NCI-H82 treated with DMSO at 0.1 percent for 48 hours (cell line): ENCODE measurements around the gene IGLL5.

Experiments
- DNase-seq: peaks from one replicate; lab custom pipeline; 2025; ENCODE audit not compliant: unreplicated experiment; lab: John Stamatoyannopoulos, UW

Gene IGLL5

DNA sequence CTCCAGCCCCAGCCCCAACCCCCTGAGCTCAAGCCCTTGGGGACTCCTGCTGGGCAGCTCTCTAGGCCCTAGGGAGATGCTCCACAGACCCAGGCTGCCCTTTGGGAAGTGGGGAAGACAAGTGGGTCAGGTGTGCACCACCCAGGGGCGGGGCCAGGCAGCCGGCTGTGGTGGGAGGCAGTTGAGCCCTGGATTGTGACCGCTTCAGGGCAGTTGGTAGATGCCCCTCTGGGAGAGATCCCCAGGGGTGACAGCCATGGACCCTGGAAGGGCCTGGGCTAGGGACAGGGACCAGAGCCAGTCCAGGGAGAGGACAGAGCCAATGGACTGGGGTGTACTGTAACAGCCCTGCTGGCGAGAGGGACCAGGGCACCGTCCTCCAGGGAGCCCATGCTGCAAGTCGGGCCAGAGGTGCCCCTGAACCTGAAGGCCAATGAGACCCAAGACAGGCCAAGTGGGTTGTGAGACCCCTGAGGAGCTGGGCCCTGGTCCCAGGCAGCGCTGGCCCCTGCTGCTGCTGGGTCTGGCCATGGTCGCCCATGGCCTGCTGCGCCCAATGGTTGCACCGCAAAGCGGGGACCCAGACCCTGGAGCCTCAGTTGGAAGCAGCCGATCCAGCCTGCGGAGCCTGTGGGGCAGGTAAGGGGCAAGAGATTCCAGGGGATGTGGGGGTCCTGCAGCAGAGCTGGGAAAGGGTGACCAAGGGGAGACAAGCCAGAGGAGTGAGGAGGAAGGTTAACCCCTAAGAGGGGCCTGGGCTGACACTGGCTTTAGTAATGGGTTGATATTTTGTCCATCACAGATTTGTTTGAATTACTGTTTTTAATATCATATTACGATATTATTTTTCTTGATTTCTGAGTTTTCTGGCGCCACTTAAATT is at the start of gene IGLL5:
Gene IGLL5, plus strand, starts transcription at position 196 of the 883 bp plus-strand sequence. Its CDS starts 238 bp downstream, at position 434.
- no peak for DNase-seq

DNA sequence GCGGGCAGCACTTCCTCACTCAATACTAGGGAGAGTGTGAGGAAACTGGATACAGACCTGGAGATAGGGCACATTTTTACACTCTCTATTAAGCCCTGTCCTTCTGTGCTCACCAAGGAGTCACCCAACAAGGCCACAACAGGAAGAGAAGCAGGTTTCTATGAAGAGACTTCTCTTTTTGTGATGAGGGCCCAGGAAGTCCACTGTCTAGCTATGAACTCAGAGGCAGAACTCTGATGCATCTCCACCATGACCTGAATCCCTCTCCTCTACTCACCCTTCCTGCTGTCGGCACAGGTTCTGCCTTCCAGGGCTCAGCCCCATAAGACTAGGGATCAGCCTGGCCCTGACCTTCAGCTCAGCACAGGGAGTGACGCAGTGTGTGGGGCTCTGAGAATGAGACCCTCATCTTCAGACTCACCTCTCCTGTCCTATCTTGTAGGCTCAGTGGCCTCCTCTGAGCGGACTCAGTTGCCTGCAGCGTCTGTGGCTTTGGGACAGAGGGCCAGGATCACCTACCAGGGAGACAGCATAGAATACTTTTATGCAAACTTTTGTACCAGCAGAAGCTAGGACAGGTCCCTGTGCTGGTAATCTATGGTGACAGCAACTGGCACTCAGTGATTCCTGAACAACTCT is 49.3 kb upstream of the IGLL5 start:
- no peak for DNase-seq

DNA sequence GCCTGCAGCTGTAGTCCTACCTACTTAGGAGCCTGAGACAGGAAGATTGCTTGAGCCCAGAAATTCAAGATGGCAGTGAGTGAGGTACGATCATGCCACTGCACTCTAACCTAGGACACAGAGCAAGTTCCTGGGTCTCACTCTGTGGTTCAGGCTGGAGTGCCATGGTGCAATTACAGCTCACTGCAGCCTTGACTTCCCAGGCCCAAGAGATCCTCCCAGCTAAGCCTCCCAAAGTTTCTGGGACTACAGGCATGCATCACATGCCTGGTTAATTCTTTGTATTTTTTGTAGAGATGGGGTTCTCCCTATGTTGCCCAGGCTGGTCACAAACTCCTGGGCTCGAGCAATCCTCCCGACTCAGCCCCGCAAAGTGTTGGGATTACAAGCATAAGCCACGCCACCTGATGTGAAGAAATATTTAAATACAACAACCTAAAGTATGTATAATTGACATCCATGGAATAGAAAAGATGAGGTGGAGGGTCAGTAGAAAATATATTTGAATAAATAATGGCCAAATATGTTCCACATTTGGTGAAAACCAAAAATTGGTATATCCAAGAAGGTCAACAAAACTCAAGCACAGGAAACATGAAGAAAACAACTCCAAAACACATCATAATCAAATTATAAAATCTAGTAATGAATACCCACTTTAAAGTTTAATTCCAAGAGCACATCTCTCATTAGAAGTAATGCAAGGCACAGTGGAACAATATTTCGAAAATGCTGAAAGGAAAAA is 47.9 kb upstream of the IGLL5 start:
- DNase-seq, result no peak

DNA sequence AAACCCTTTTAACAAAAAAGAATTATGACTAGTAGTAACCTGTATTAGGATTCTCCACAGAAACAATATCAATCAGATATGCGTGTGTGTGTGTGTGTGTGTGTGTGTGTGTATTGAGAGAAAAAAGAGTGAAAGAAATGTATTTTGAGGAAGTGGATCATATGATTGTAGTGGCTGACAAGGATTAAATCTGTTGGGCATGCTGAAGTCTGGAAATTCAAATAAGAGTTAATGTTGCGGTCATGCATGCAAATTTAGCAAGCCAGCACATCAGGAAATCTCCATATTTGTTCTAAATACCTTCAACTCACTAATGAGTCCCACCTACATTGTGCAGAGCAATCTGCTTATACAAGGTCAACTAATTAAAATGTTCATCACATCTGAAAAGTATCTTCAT is 46.8 kb upstream of the IGLL5 start:
- no peak for DNase-seq

DNA sequence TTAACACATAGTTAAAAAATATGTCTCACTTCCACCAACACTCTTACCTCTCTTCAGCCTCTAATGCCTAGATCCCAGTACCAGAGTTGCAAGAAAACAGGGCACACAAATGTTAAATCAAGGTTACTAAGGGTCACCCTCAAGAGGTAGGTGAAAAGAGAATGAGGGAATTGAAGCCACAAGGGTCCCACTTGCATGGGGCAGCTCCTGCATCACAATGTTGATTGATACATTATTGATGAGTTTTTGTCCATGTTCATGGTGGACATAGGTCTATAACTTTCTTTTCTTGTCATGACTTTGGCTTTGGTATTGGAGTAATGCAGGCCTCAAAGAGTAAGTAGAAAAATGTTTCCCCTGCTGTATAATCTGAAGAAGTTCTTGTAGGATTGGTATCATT is 46.0 kb upstream of the IGLL5 start:
- DNase-seq, result no peak

DNA sequence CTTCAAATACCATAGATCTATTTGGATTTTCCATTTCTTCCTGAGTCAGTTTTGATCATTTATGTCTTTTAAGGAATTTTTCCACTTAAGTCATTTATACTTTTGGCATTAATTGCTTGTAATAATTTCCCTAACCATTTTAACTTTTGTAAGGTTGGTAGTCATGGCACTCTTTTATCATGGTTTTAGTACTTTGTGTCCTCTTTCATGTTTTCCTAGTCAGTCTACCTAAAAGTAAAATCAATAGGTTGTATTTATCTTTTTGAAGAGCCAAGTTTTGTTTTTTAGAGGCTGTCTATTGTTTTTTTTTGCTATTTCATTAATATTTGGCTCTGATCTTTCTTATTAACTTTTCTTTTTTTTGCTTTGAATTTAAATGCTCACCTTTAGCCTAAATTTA is 45.5 kb upstream of the IGLL5 start:
- DNase-seq, result no peak

DNA sequence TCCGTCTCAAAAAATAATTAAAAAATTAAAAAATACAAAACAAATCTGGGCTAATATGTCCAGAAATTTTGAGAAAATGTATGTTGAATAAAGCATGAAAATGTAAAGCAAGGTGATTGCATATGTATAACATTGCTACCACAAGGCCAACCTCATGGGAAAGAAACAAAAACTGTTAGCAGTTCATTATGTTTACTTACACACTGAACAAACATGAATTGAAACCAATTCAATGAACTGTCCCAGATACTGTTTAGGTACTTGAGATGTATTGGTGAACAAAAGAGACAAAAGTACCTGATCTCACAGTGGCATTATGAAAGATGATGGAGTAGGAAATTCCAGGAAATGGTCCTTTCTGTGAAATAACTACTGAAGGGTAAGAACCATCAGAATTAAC is 43.8 kb upstream of the IGLL5 start:
- DNase-seq, result no peak

DNA sequence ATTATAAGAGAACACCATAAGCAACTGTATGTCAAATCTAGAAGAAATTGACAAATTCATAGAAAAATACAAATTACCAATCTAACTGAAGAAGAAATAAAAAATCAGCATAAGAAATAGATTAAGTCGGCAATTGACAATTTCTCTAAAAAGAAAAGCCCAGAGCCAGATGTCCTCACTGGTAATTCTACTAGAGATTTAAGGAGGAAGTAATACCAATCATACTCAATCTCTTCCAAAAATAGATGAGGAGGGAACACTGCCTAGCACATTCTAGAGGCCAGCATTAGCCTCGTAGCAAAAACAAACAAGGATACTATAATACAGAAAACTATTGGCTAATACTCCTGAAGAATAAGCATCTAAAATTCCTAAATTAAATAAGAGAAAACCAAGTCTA is 40.4 kb upstream of the IGLL5 start:
- DNase-seq, result no peak

DNA sequence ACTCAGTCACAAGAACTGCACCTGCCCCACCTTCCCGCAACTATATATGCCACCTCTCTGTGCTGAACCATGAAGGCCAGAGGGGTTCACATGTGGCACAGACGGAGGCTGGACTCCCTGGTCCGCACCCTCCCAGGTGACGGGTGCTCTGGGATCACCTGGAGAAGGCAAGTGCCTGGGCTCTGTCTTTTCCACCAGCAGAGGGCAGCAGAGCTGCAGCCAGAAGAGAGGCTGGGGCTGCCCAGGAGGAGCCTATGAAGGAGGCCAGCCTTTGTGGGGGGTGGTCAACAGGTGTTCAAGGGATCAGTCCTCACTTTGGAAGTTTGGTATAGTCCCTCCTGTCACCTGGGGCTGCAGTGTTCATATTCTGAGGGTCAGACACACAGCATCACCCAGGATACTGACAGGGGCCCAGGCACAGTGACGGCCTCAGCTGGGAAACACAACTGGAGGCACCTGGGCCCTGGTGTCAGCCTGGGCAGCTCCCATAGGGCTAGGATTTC is 39.2 kb upstream of the IGLL5 start:
- peak; percentile 0 for DNase-seq

DNA sequence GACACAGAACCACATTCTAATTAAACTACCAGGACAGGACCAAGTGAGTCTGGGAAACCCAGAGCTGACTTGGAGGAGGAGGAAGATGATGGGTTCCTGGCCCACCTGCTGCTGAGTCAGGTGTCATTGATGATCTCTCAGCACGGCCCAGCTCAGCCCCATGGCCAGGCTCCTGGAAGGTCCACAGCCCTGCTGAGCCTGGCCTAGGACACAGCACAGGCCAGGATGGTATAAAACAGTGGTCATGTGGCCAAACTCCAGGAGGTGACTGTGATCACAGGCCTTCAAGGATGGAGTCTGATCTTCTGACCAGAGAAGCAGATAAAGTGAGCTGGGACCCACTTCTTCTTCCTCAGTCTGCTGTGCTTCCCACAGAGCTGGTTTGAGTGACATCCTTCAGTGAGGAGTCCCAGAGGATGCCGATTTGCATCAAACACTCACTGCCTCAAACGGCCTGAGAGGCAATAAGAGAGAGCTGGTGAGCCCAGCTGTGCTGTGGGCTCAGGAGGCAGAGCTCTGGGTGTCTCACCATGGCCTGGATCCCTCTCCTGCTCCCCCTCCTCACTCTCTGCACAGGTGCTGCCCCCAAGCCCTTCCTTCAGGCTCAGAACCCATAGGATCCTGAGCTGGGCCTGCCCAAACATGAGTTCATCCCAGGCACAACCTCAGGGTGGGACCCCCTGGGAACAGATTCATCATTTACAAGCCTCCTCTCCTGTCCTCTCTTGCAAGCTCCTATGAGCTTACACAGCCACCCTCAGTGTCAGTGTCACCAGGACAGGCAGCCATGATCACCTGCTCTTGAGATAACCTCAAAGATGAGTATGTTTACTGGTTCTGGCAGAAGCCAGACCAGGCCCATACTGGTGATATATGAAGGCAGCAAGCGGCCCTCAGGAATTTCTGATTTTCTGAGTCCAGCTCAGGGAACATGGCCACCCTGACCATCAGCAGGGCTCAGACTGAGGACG is 37.7 kb upstream of the IGLL5 start:
- no peak for DNase-seq

DNA sequence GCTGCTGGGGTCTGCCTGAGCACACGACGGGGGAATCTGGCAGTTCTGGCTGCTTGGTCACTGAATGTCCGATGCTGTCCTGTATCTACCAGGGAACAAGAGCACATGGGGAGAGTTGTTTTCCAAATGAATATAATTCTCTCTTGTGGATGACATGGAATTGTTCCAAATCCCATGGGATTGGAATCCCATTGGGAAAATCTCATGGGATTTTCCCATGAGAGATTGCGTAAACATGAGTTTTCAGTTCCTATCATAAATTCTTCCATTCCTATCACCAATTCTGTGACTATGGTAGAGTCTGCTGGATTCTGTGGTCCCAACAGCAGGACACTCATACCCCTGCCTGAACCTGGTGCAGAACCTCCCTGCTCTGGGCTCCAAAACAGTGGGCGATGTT is 35.6 kb upstream of the IGLL5 start:
- no peak for DNase-seq

DNA sequence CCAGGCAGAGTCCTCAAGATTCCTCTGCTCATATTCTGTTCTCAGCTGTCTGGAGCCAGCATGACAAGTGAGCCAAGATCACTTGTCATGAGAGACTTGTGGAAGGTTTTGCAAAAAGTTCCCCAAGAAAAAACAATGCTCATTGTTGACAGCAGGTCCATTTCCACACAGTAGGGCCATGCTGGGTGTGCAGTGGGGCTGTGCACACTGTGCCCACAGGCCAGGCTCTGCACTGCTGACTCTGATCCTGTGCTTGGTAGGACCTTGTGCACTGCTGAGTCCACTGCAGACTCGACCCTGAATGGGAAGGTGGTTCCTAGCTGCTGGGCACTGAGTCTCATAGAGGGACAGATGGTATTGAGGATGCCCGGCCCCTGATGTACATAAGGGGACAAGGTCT is 33.9 kb upstream of the IGLL5 start:
- DNase-seq, result no peak

DNA sequence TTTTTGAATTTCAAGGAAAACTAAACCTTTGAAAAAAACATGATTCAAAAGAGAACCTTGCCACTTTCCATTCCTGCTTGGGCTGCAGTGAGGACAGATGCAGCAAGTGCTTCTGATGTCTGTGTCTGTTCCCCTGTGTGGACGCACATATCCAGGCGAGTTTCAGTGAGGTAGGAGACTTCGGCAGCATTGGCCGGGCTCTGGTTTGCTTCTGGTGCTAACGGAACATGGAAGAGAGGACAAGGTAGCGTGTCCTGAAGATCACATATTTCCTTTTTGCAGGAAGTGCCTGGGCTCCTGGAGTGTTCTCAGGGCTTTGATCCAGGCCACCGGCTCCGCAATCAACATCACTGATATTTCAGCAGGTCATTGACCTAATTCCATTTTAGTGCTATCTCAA is 33.1 kb upstream of the IGLL5 start:
- DNase-seq, result no peak

DNA sequence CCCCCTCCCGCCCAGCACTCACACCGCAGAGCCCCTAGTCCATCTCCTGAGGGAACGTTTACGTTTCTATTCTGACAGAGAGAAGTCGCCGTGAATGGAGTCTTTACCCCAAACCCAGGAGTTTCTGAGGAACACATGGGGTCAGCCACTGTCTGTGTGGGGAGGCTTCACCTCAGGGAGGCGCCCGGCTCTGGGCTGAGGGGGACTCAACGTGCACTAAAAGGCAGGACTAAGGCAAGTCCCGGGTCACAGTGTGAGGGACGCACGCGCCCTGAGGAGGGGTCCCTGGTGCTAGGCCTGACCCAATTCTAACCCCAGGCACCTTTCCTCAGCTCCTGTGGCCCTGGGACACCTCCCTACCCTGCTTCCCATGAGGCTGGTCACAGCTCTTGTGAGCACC is 32.5 kb upstream of the IGLL5 start:
- no peak for DNase-seq

DNA sequence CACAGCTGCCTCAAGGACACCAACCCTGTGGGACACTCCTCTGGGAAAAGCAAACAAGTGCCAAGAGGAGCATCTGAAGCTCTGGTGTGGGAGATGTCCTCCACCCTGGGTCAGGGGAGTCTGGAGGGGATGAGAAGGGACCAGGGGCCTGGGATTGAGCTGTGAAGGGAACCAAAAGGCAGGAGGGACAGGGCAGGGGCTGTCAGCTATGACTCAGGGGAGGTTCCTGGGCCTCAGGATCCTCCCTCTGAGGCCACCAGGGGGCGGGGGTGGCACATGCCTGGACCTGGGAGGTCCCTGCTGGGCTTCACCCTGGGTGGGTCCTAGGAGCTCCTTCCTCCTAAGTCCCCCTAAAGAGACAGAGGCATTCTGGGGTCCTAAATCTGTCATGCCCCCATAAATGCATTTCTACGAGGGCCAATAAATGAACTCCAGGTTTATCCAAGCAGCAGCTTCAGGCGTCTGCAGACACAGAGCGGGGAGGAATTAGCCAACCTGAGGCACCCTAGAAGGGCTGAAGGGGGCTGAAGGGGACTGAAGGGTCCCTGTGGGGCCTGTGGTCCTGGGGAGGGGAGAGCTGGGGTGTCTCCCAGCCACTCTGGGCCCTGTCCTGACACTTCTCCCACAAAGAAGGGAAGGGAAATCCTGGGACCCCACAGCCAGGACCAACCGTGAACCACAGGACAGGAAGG is 31.9 kb upstream of the IGLL5 start:
- no peak for DNase-seq

DNA sequence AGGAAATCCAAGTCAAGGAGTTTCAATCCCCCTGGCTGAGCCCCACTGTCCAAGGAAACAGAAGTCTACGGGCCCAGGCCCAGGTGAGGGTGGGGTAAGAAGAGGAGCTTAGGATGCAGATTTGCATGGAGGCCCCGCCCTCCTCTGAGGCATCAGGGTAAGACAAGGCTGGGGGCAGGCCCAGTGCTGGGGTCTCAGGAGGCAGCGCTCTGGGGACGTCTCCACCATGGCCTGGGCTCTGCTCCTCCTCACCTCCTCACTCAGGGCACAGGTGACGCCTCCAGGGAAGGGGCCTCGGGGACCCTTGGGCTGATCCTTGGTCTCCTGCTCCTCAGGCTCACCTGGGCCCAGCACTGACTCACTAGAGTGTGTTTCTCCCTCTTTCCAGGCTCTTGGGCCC is 31.3 kb upstream of the IGLL5 start:
- DNase-seq, result no peak

DNA sequence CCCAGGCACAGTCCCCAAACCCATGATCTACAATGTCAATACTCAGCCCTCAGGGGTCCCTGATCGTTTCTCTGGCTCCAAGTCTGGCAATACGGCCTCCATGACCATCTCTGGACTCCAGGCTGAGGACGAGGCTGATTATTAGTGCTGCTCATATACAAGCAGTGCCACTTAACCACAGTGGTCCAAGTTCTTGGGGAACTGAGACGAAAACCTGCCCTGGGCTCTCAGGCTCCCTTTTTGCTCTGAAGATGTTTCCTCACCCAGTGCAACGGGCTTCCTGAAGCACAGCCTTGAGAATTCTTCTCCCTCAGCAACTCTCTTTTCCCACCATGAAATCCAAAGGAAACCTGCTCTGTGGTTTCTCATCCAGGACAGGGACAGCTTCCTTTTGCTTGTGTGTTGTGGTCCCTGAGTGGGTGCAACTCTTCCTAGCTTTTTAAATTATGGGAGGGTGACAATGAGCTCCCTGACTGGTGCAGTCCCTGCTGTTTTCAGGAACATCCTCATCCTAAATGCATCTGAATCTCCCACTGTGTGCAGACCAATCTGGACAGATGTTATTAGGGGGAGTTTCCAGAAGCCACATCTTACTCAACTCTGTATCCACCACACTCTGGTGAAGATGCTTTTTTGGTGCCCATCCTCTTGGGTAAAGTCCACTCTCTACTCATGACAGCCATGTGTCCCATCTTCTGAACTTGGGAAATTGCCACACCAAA is 30.6 kb upstream of the IGLL5 start:
- no peak for DNase-seq

DNA sequence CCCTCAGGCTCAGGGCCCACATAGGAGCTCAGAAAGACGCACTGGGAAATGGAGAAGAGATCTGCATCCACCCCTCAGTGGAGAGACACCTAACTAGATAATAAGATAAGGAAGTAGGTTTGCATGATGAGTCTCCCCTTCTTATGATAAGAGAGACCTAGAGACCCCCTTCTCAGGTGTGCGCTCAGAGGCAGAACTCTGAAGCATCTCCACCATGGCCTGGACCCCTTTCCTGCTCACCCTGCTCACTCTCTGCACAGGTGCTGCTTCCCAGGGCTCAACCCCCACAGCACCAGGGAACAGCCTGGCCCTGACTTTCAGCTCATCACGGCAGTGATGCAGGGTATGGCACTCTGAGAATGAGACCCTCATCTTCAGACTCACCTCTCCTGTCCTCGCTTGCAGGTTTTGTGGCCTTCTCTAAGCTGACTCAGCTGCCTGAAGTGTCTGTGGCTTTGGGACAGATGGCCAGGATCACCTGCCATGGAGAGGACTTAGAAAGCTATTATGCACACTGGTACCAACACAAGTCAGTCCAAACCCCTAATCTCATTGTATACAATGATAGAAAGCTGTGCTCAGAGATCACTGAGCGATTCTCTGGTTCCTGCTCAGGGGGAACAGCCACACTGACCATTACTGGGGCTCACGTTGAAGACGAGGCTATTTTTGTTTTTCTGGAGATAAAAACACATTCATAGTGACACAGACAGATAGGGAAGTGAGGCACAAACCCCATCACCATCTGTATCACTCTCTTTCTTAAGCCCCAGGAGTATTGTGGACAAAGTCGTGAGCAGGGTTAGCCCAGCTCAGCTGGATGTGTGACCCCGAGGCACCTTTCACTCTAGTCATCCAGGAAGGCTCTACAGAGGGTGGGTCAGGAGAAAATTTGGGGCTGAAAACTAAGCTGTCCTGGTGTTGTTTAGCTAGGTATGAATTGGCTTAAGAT is 29.7 kb upstream of the IGLL5 start:
- peak; percentile 1 for DNase-seq
